Measurements from ENCODE around the gene TMC1. TPM values are rescaled to one million over a fixed set of nuclear protein-coding genes. Genes with fewer than 3 reads are reported as not detected.

The TMC1 gene
- total and polyA plus RNA-seq, 10 of the 15 experiments (the other 5 are each of a cell fraction or from before 2014, with no cell fraction given): 0.06 to 0.94 (median 0.40) TPM; not detected in 1

- no peak overlapping the region; the same call in 1 of the 2 replicates for H2AFZ ChIP-seq (ENCODE audit: control insufficient read depth, low read depth, low read length)
- no TSS peak for BruUV-seq (replicated peaks)
- ChIA-PET SMC1A (ENCODE audit: uncharacterized antibody, unreplicated experiment) (interaction anchor here (0.8 to 5.2 kb wide), 10 partner anchors 12 to 106 kb away, joined by 3 to 31 read pairs (median 4); no protein-coding TSS in a partner anchor), RAD21 (ENCODE audit: unreplicated experiment) (interaction anchor here (1.0 to 2.4 kb wide), 5 partner anchors 11 to 50 kb away, joined by 3 to 10 read pairs (median 4); no protein-coding TSS in a partner anchor), POLR2A (interaction anchor here (0.9 to 1.5 kb wide), 4 partner anchors 17 to 32 kb away, joined by 3 to 4 read pairs (median 3); no protein-coding TSS in a partner anchor), CTCF (interaction anchor here (0.7 to 3.6 kb wide), 5 partner anchors 11 to 1175 kb away, joined by 3 to 17 read pairs (median 3); no protein-coding TSS in a partner anchor)
- intact Hi-C loops (cut with micrococcal nuclease; ENCODE audit: unreplicated experiment): no loop called here
- peaks cover under 1% of the 10 kb centered on the region; the same call in 2 of the 3 replicates for H3K9me3 ChIP-seq (replicated peaks; ENCODE audit: control insufficient read depth, insufficient read depth, low read length)
- H3K36me3 ChIP-seq (ENCODE audit: control insufficient read depth in 2 of 2, insufficient read depth in 2 of 2, low read length in 1 of 2): no peaks in the 10 kb centered on the region
- TF ChIP-seq ETV6 (conservative IDR thresholded peaks at IDR 0.05 in 1 of 2, IDR thresholded peaks at IDR 0.05 in 1 of 2; ENCODE audit: borderline replicate concordance in 1 of 2, low read depth in 1 of 2): no peak
- TF ChIP-seq E4F1 (IDR thresholded peaks at IDR 0.05; ENCODE audit: borderline replicate concordance, partially characterized antibody): no peak
- TF ChIP-seq NR2C2 (IDR thresholded peaks at IDR 0.05; ENCODE audit: borderline replicate concordance, control insufficient read depth, insufficient read length, low read depth): no peak
- TF ChIP-seq JUNB (IDR thresholded peaks at IDR 0.05): 0 out of 2 replicates have a peak, but pooled peaks have one; percentile 22
- TF ChIP-seq IKZF1 (conservative IDR thresholded peaks at IDR 0.05): 0 out of 2 replicates have a peak, but pooled peaks have one; percentile 18
- no peak for TF ChIP-seq CHD1 (IDR thresholded peaks at IDR 0.05; ENCODE audit: low read depth, low read length)
- TF ChIP-seq SUZ12 (IDR thresholded peaks at IDR 0.05; ENCODE audit: unreplicated experiment): no peak
- TF ChIP-seq IKZF2 (IDR thresholded peaks at IDR 0.05): peak in 1 of 2 experiments; percentile 30; a peak in 1 of 4 replicates
- TF ChIP-seq SREBF1 (IDR thresholded peaks at IDR 0.05; ENCODE audit: low read length): no peak
- TF ChIP-seq EED (IDR thresholded peaks at IDR 0.05; ENCODE audit: low read depth): 0 out of 2 replicates have a peak, but pooled peaks have one; percentile 21
- no peak for TF ChIP-seq SPI1 (IDR thresholded peaks at IDR 0.05; ENCODE audit: borderline replicate concordance, insufficient read depth, low read depth, low read length)
- no peak for TF ChIP-seq ZNF217 (IDR thresholded peaks at IDR 0.05)
- TF ChIP-seq NFIC (IDR thresholded peaks at IDR 0.05; ENCODE audit: low read depth, low read length): no peak; the same call in 1 of the 2 replicates
- DNase-seq (ENCODE audit: low read depth, low spot score) (no peak), ATAC-seq (peak; percentile 36), FAIRE-seq (no peak)
- no peak overlapping the region for H3K4me2 ChIP-seq (ENCODE audit: control insufficient read depth, insufficient read depth)
- H3K9ac ChIP-seq (ENCODE audit: control insufficient read depth, insufficient read depth, low read length): no peak overlapping the region
- WGBS (ENCODE audit: insufficient coverage, insufficient replicate concordance, low lambda C conversion rate, missing lambda C conversion rate): 63% methylated on average over 2 of the region's 2 CpGs
- peaks cover 4% of the 10 kb centered on the region for H3K4me1 ChIP-seq (ENCODE audit: control insufficient read depth, insufficient read depth, low read length)
- no peak overlapping the region for H3K27ac ChIP-seq (ENCODE audit: control insufficient read depth, insufficient read depth)
- no peaks in the 10 kb centered on the region for H4K20me1 ChIP-seq (ENCODE audit: control insufficient read depth, insufficient read depth)
- no peak overlapping the region for H3K4me3 ChIP-seq
- in situ Hi-C loops (cut with MboI): no loop called here
- H3K79me2 ChIP-seq (ENCODE audit: control insufficient read depth, insufficient read depth, low read length): no peaks in the 10 kb centered on the region
- H3K27me3 ChIP-seq (replicated peaks in 1 of 2; ENCODE audit: control insufficient read depth in 2 of 2, insufficient read depth in 2 of 2, low read length in 1 of 2): no peaks in the 10 kb centered on the region
Observed at GRCh38 chr9:72476617-72477437, 44.6 kb upstream of the TMC1 start.

All from GM12878 (cell line).